Neuronal stem cell (in vitro differentiated cells): ENCODE results near the gene CLIC4.
"Not testable (repeated sequence)": the region's sequence is repeated elsewhere in the genome, so short reads cannot be mapped to it uniquely, and the experiment has no call there.

ENCODE experiments used
- DNase-seq: peaks from one replicate; pipeline ENCODE4 v3.0.0-alpha.2; 2013; ENCODE audit warnings: low spot score
- H2AFZ ChIP-seq: one replicate; pipeline ENCODE4 v1.6.1; 2013; ENCODE audit warnings: mild to moderate bottlenecking, low read length, inconsistent platforms
- H2AK5ac ChIP-seq: 2 replicates; pipeline ENCODE4 v1.6.1; 2013; ENCODE audit warnings: low read depth, mild to moderate bottlenecking, inconsistent platforms, low read length, moderate library complexity, mixed read lengths
- H2BK120ac ChIP-seq: 2 replicates; pipeline ENCODE4 v1.6.1; 2013; ENCODE audit warnings: low read depth, mild to moderate bottlenecking, inconsistent platforms, low read length, moderate library complexity, mixed read lengths
- H2BK12ac ChIP-seq: one replicate; pipeline ENCODE4 v1.6.1; 2013; ENCODE audit warnings: low read length, inconsistent platforms
- H2BK15ac ChIP-seq: 2 replicates; pipeline ENCODE4 v1.6.1; 2013; ENCODE audit warnings: mild to moderate bottlenecking, low read length, inconsistent platforms, mixed read lengths
- H2BK5ac ChIP-seq: one replicate; pipeline ENCODE4 v1.6.1; 2013; ENCODE audit warnings: inconsistent platforms, mild to moderate bottlenecking, low read length, moderate library complexity
- H3K14ac ChIP-seq: one replicate; pipeline ENCODE4 v1.6.1; 2013; ENCODE audit warnings: low read length, inconsistent platforms
- H3K18ac ChIP-seq: 2 replicates; pipeline ENCODE4 v1.6.1; 2013; ENCODE audit warnings: low read length, inconsistent platforms
- H3K23ac ChIP-seq: 2 replicates; pipeline ENCODE4 v1.6.1; 2013; ENCODE audit warnings: low read depth, mild to moderate bottlenecking, mixed read lengths, low read length, inconsistent platforms; ENCODE audit not compliant: poor library complexity
- H3K27ac ChIP-seq: replicated peaks from 3 replicates; pipeline ENCODE4 v1.5.1; 2013; ENCODE audit warnings: low read length, inconsistent platforms
- H3K27me3 ChIP-seq, 3 experiments: 2 replicates each; pipeline ENCODE4 v1.6.1; 2013; ENCODE audit warnings: low read length in 3 of 3, mild to moderate bottlenecking in 2 of 3, inconsistent platforms in 1 of 3, low read depth in 1 of 3, mixed read lengths in 1 of 3, moderate library complexity in 1 of 3; ENCODE audit not compliant: control insufficient read depth in 3 of 3, insufficient read depth in 3 of 3
- H3K36me3 ChIP-seq, 2 donors: replicated peaks in 1 of 2; 2 replicates each; pipeline ENCODE4 v1.6.1; 2013; ENCODE audit warnings: low read length in 2 of 2; ENCODE audit not compliant: control insufficient read depth in 2 of 2, insufficient read depth in 2 of 2
- H3K4ac ChIP-seq: 2 replicates; pipeline ENCODE4 v1.6.1; 2013; ENCODE audit warnings: inconsistent platforms, mild to moderate bottlenecking, low read length, moderate library complexity
- H3K4me1 ChIP-seq, 2 donors: 1 replicate in 1 of 2; 2 replicates in 1 of 2; pipeline ENCODE4 v1.6.1; 2013; ENCODE audit warnings: low read length in 2 of 2, low read depth in 1 of 2; ENCODE audit not compliant: control insufficient read depth in 2 of 2, insufficient read depth in 1 of 2
- H3K4me2 ChIP-seq: one replicate; pipeline ENCODE4 v1.6.1; 2013; ENCODE audit warnings: mild to moderate bottlenecking, low read length, inconsistent platforms; ENCODE audit not compliant: insufficient read depth, poor library complexity, severe bottlenecking
- H3K4me3 ChIP-seq, 2 donors: 2 replicates each; pipeline ENCODE4 v1.5.1; 2013; ENCODE audit warnings: low read length in 2 of 2, mild to moderate bottlenecking in 2 of 2, inconsistent platforms in 1 of 2, moderate library complexity in 1 of 2
- H3K79me1 ChIP-seq: one replicate; pipeline ENCODE4 v1.6.1; 2013; ENCODE audit warnings: low read depth, mild to moderate bottlenecking, inconsistent platforms, low read length, moderate library complexity
- H3K9ac ChIP-seq: one replicate; pipeline ENCODE4 v1.6.1; 2013; ENCODE audit warnings: mild to moderate bottlenecking, low read depth, low read length, inconsistent platforms; ENCODE audit not compliant: poor library complexity
- H3K9me3 ChIP-seq, 2 donors: replicated peaks in 1 of 2; 2 replicates each; pipeline versions ENCODE3 to v1.6.1; 2013; ENCODE audit warnings: low read length in 2 of 2, mild to moderate bottlenecking in 2 of 2, inconsistent platforms in 1 of 2, low read depth in 1 of 2, mixed read lengths in 1 of 2, moderate library complexity in 1 of 2; ENCODE audit not compliant: control insufficient read depth in 2 of 2, insufficient read depth in 1 of 2
- H4K8ac ChIP-seq: one replicate; pipeline ENCODE4 v1.6.1; 2013; ENCODE audit warnings: low read depth, mild to moderate bottlenecking, inconsistent platforms, low read length, moderate library complexity
- H4K91ac ChIP-seq: one replicate; pipeline ENCODE4 v1.6.1; 2013; ENCODE audit warnings: low read length, low read depth, mild to moderate bottlenecking, inconsistent platforms; ENCODE audit not compliant: poor library complexity
- WGBS, 2 donors: extraction: QIAGEN DNeasy Blood & Tissue Kit; methylation state at CpG; one replicate each; pipeline ENCODE4 v1.1.7; 2013; ENCODE audit warnings: missing lambda C conversion rate in 2 of 2, mixed read lengths in 1 of 2; ENCODE audit not compliant: insufficient read length in 2 of 2, insufficient replicate concordance in 1 of 2; ENCODE audit errors: extremely low coverage in 2 of 2; 5-methylcytosine and 5-hydroxymethylcytosine counted together

The CLIC4 gene

GRCh38 chr1:24888971-24889676 is 143.9 kb downstream of the CLIC4 start:
- Histone ChIP-seq H4K91ac (no peak overlapping the region), H3K79me1 (no peaks in the 10 kb centered on the region), H4K8ac (no peak overlapping the region), H3K23ac (no peak overlapping the region), H3K14ac (no peak overlapping the region), H2AK5ac (no peak overlapping the region), H3K18ac (no peak overlapping the region), H3K4me1 (no peaks in the 10 kb centered on the region), H2BK5ac (no peak overlapping the region), H3K9me3 (peaks cover 5 to 6% of the 10 kb centered on the region in 2 donors), H3K27ac (no peak overlapping the region), H3K9ac (no peak overlapping the region), H2BK120ac (no peak overlapping the region), H3K4me2 (no peak overlapping the region), H3K4me3 (no peak overlapping the region), H2BK15ac (no peak overlapping the region), H3K27me3 (no peaks in the 10 kb centered on the region), H2BK12ac (no peak overlapping the region), H2AFZ (no peak overlapping the region), H3K36me3 (no peaks in the 10 kb centered on the region), H3K4ac (no peak overlapping the region)
- DNase-seq, result no peak
- WGBS, 2 donors, result no CpG with 5 or more reads among the region's 4 CpGs

GRCh38 chr1:24890887-24891286 is 145.6 kb downstream of the CLIC4 start:
- Histone ChIP-seq H2BK12ac (no peak overlapping the region), H2BK120ac (no peak overlapping the region), H3K4me1 (no peaks in the 10 kb centered on the region), H3K9ac (no peak overlapping the region), H3K18ac (no peak overlapping the region), H3K9me3 (peaks cover 5 to 6% of the 10 kb centered on the region in 2 donors), H3K4me3 (no peak overlapping the region), H2BK15ac (no peak overlapping the region), H3K4ac (no peak overlapping the region), H2BK5ac (no peak overlapping the region), H2AFZ (no peak overlapping the region), H4K91ac (no peak overlapping the region), H3K79me1 (no peaks in the 10 kb centered on the region), H3K4me2 (no peak overlapping the region), H3K27ac (no peak overlapping the region), H3K27me3 (no peaks in the 10 kb centered on the region), H3K14ac (no peak overlapping the region), H3K36me3 (no peaks in the 10 kb centered on the region), H4K8ac (no peak overlapping the region), H2AK5ac (no peak overlapping the region), H3K23ac (no peak overlapping the region)
- no peak for DNase-seq
- no CpG with 5 or more reads among the region's 2 CpGs for WGBS, 2 donors

- not testable (repeated sequence) for H3K4me2 ChIP-seq, DNase-seq, H3K4me3 ChIP-seq, H3K9ac ChIP-seq, H3K4ac ChIP-seq, H3K18ac ChIP-seq, H2BK12ac ChIP-seq, H3K4me1 ChIP-seq, H4K91ac ChIP-seq, H2BK5ac ChIP-seq, H3K9me3 ChIP-seq, H3K27me3 ChIP-seq, H4K8ac ChIP-seq, H3K27ac ChIP-seq, H2AK5ac ChIP-seq, H2BK15ac ChIP-seq, H3K79me1 ChIP-seq, H2BK120ac ChIP-seq, H3K36me3 ChIP-seq, H3K14ac ChIP-seq, H3K23ac ChIP-seq, H2AFZ ChIP-seq
- no CpG with 5 or more reads among the region's 1 CpG for WGBS, 2 donors
These were observed 146.1 kb downstream of the CLIC4 start for GRCh38 chr1:24891367-24891766.

- Histone ChIP-seq H3K79me1 (no peaks in the 10 kb centered on the region), H3K27ac (no peak overlapping the region), H3K4me2 (no peak overlapping the region), H3K23ac (no peak overlapping the region), H4K91ac (no peak overlapping the region), H3K9ac (no peak overlapping the region), H3K4me3 (no peak overlapping the region), H3K4ac (no peak overlapping the region), H3K18ac (no peak overlapping the region), H2AK5ac (no peak overlapping the region), H2AFZ (no peak overlapping the region), H4K8ac (no peak overlapping the region), H3K14ac (no peak overlapping the region), H2BK120ac (no peak overlapping the region), H3K36me3 (no peaks in the 10 kb centered on the region), H3K27me3 (no peaks in the 10 kb centered on the region), H2BK12ac (no peak overlapping the region), H2BK15ac (no peak overlapping the region), H3K4me1 (no peaks in the 10 kb centered on the region), H3K9me3 (peaks cover 5 to 6% of the 10 kb centered on the region in 2 donors), H2BK5ac (no peak overlapping the region)
- DNase-seq, result no peak
- no CpG with 5 or more reads among the region's 1 CpG for WGBS, 2 donors
These were observed 147.2 kb downstream of the CLIC4 start for GRCh38 chr1:24892188-24893153.
